ENCODE data around the gene ZDHHC24.
"Not testable (repeated sequence)": the region's sequence is repeated elsewhere in the genome, so short reads cannot be mapped to it uniquely, and the experiment has no call there.

The ZDHHC24 gene

GRCh38 chr11:66592457-66593302 lies 46.8 kb upstream of the ZDHHC24 start, which contains the start of the genes CCDC87 and CCS:
TSS of gene CCDC87 (minus strand) at chr11:66593063. CDS start at chr11:66593015, 48 bp downstream.
TSS of gene CCS (plus strand) at chr11:66593185. CDS start at chr11:66593262, 77 bp downstream.
- TF ChIP-seq CTCF (IDR thresholded peaks at IDR 0.05; ENCODE audit: poor library complexity, severe bottlenecking), result peak; percentile 55
- ATAC-seq (ENCODE audit: low read depth), result peak; percentile 95

GRCh38 chr11:66591175-66591574 lies 45.3 kb upstream of the ZDHHC24 start:
- Histone ChIP-seq H3K9me3 (ENCODE audit: severe bottlenecking) (no peaks in the 10 kb centered on the region), H3K36me3 (ENCODE audit: low read depth) (no peaks in the 10 kb centered on the region), H3K27ac (ENCODE audit: poor library complexity, severe bottlenecking) (no peak overlapping the region), H3K4me3 (ENCODE audit: severe bottlenecking) (no peak overlapping the region), H3K4me1 (ENCODE audit: insufficient read depth, poor library complexity, severe bottlenecking) (no peaks in the 10 kb centered on the region), H3K27me3 (ENCODE audit: insufficient read depth, poor library complexity, severe bottlenecking) (no peaks in the 10 kb centered on the region)
- DNase-seq (ENCODE audit: low spot score) (no peak), ATAC-seq (ENCODE audit: low read depth) (no peak)
- TF ChIP-seq CTCF (IDR thresholded peaks at IDR 0.05; ENCODE audit: poor library complexity, severe bottlenecking), result no peak

More at GRCh38 chr11:66592457-66593302, 46.8 kb upstream of the ZDHHC24 start, which contains the start of the genes CCDC87 and CCS:
- no peak within 1 kb of the TSS for H3K27ac ChIP-seq (ENCODE audit: poor library complexity, severe bottlenecking)
- H3K4me1 ChIP-seq (ENCODE audit: insufficient read depth, poor library complexity, severe bottlenecking), result no peaks in the 10 kb centered on the region
- peak; percentile 95 for DNase-seq (ENCODE audit: low spot score)
- peak within 1 kb of the TSS; percentile 49 for H3K4me3 ChIP-seq (ENCODE audit: severe bottlenecking)
- no peaks in the 10 kb centered on the region for H3K9me3 ChIP-seq (ENCODE audit: severe bottlenecking)
- no peaks in the 10 kb centered on the region for H3K36me3 ChIP-seq (ENCODE audit: low read depth)
- H3K27me3 ChIP-seq (ENCODE audit: insufficient read depth, poor library complexity, severe bottlenecking), result no peaks in the 10 kb centered on the region

GRCh38 chr11:66589996-66590675 lies 44.3 kb upstream of the ZDHHC24 start:
- no peak for TF ChIP-seq CTCF (IDR thresholded peaks at IDR 0.05; ENCODE audit: poor library complexity, severe bottlenecking)
- H3K27me3 ChIP-seq (ENCODE audit: insufficient read depth, poor library complexity, severe bottlenecking), result no peaks in the 10 kb centered on the region
- no peak overlapping the region for H3K27ac ChIP-seq (ENCODE audit: poor library complexity, severe bottlenecking)
- no peaks in the 10 kb centered on the region for H3K36me3 ChIP-seq (ENCODE audit: low read depth)
- ATAC-seq (ENCODE audit: low read depth) (no peak), DNase-seq (ENCODE audit: low spot score) (no peak)
- H3K4me3 ChIP-seq (ENCODE audit: severe bottlenecking), result no peak overlapping the region
- H3K9me3 ChIP-seq (ENCODE audit: severe bottlenecking), result no peaks in the 10 kb centered on the region
- no peaks in the 10 kb centered on the region for H3K4me1 ChIP-seq (ENCODE audit: insufficient read depth, poor library complexity, severe bottlenecking)

- not testable (repeated sequence) for H3K27me3 ChIP-seq (ENCODE audit: insufficient read depth, poor library complexity, severe bottlenecking); H3K27ac ChIP-seq (ENCODE audit: poor library complexity, severe bottlenecking); H3K9me3 ChIP-seq (ENCODE audit: severe bottlenecking); H3K4me1 ChIP-seq (ENCODE audit: insufficient read depth, poor library complexity, severe bottlenecking); H3K4me3 ChIP-seq (ENCODE audit: severe bottlenecking); DNase-seq (ENCODE audit: low spot score); H3K36me3 ChIP-seq (ENCODE audit: low read depth); ATAC-seq (ENCODE audit: low read depth)
Observed at GRCh38 chr11:66589315-66589714, 43.5 kb upstream of the ZDHHC24 start.

- Histone ChIP-seq H3K4me1 (ENCODE audit: insufficient read depth, poor library complexity, severe bottlenecking) (no peaks in the 10 kb centered on the region), H3K9me3 (ENCODE audit: severe bottlenecking) (peaks cover 2% of the 10 kb centered on the region), H3K27me3 (ENCODE audit: insufficient read depth, poor library complexity, severe bottlenecking) (no peaks in the 10 kb centered on the region), H3K4me3 (ENCODE audit: severe bottlenecking) (no peak overlapping the region), H3K36me3 (ENCODE audit: low read depth) (no peaks in the 10 kb centered on the region), H3K27ac (ENCODE audit: poor library complexity, severe bottlenecking) (no peak overlapping the region)
- TF ChIP-seq CTCF (IDR thresholded peaks at IDR 0.05; ENCODE audit: poor library complexity, severe bottlenecking), result no peak
- ATAC-seq (ENCODE audit: low read depth), result no peak
- no peak for DNase-seq (ENCODE audit: low spot score)
Observed at GRCh38 chr11:66586136-66586535, 40.3 kb upstream of the ZDHHC24 start.

- DNase-seq (ENCODE audit: low spot score); H3K4me3 ChIP-seq (ENCODE audit: severe bottlenecking); H3K9me3 ChIP-seq (ENCODE audit: severe bottlenecking); H3K27ac ChIP-seq (ENCODE audit: poor library complexity, severe bottlenecking); H3K4me1 ChIP-seq (ENCODE audit: insufficient read depth, poor library complexity, severe bottlenecking); ATAC-seq (ENCODE audit: low read depth); H3K27me3 ChIP-seq (ENCODE audit: insufficient read depth, poor library complexity, severe bottlenecking); H3K36me3 ChIP-seq (ENCODE audit: low read depth): not testable (repeated sequence)
Observed at GRCh38 chr11:66585447-66585846, 39.6 kb upstream of the ZDHHC24 start.

- DNase-seq (ENCODE audit: low spot score); H3K27ac ChIP-seq (ENCODE audit: poor library complexity, severe bottlenecking); H3K4me3 ChIP-seq (ENCODE audit: severe bottlenecking); H3K36me3 ChIP-seq (ENCODE audit: low read depth); H3K9me3 ChIP-seq (ENCODE audit: severe bottlenecking); H3K4me1 ChIP-seq (ENCODE audit: insufficient read depth, poor library complexity, severe bottlenecking); H3K27me3 ChIP-seq (ENCODE audit: insufficient read depth, poor library complexity, severe bottlenecking); ATAC-seq (ENCODE audit: low read depth): not testable (repeated sequence)
Observed at GRCh38 chr11:66582565-66583147, 36.8 kb upstream of the ZDHHC24 start.

Measured in RWPE2 (cell line).